ENCODE results near the gene MAST4. TPM values are rescaled to one million over a fixed set of nuclear protein-coding genes. Genes with fewer than 3 reads are reported as not detected.

Gene MAST4
- total RNA-seq, 1 donor from 2014 or later, result 11.3 TPM

DNA sequence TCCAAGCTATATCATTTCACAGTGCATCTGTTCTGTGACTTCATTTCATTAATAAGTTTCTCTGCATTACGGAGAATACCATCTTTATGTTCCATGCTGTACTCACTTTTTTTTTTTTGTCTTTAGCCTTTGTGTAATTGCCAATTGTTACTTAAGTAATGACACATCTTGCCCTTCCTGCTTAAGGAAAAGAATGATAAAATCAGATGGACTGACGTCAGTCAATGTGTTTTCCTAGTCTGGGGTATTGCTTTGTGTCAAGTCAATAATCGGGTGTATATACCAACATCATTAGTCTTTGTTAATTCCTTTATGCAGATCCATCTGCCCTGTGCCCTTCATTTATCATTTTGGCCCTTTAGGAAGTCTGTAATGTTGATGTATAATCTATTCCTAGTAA, 466.9 kb downstream of the MAST4 start:
- TF ChIP-seq, protein P1, sequence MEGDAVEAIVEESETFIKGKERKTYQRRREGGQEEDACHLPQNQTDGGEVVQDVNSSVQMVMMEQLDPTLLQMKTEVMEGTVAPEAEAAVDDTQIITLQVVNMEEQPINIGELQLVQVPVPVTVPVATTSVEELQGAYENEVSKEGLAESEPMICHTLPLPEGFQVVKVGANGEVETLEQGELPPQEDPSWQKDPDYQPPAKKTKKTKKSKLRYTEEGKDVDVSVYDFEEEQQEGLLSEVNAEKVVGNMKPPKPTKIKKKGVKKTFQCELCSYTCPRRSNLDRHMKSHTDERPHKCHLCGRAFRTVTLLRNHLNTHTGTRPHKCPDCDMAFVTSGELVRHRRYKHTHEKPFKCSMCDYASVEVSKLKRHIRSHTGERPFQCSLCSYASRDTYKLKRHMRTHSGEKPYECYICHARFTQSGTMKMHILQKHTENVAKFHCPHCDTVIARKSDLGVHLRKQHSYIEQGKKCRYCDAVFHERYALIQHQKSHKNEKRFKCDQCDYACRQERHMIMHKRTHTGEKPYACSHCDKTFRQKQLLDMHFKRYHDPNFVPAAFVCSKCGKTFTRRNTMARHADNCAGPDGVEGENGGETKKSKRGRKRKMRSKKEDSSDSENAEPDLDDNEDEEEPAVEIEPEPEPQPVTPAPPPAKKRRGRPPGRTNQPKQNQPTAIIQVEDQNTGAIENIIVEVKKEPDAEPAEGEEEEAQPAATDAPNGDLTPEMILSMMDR (IDR thresholded peaks at IDR 0.05), result no peak
- H3K27me3 Mint-ChIP-seq (ENCODE audit: low read depth), result no peaks in the 10 kb centered on the region
- no peak overlapping the region for H3K27ac Mint-ChIP-seq (ENCODE audit: unreplicated experiment)
- peaks cover 5% of the 10 kb centered on the region for H3K9me3 Mint-ChIP-seq (ENCODE audit: low read depth)
- DNase-seq (ENCODE audit: low spot score), result no peak
- H3K4me3 Mint-ChIP-seq (ENCODE audit: unreplicated experiment), result no peak overlapping the region
- peaks cover 29% of the 10 kb centered on the region for H3K4me1 Mint-ChIP-seq (ENCODE audit: low read depth)
- peaks cover 5% of the 10 kb centered on the region for H3K36me3 Mint-ChIP-seq (ENCODE audit: low read depth)

DNA sequence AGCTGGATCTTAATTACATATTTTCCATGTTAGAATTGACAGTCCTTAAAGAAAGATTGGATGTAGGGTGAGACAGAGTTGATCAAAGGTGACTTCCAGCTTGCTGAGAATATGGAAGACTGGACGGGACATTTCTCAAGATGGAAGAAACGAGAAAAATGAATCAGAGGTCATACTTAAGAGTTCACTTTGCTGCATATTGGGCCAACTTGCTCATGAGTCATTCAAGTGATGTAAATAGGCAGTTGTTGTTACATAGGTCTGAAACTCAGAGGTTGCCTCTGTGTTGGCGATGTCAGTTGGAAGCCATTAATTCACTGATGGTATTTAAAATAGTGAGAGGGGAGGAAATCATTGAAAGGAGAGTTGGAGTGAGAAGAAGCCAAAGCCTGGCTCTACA, 467.6 kb downstream of the MAST4 start:
- TF ChIP-seq, protein P1 (IDR thresholded peaks at IDR 0.05), result no peak
- no peaks in the 10 kb centered on the region for H3K27me3 Mint-ChIP-seq (ENCODE audit: low read depth)
- H3K9me3 Mint-ChIP-seq (ENCODE audit: low read depth), result peaks cover 5% of the 10 kb centered on the region
- H3K4me3 Mint-ChIP-seq (ENCODE audit: unreplicated experiment), result no peak overlapping the region
- H3K36me3 Mint-ChIP-seq (ENCODE audit: low read depth), result peaks cover 5% of the 10 kb centered on the region
- no peak for DNase-seq (ENCODE audit: low spot score)
- H3K27ac Mint-ChIP-seq (ENCODE audit: unreplicated experiment), result no peak overlapping the region
- H3K4me1 Mint-ChIP-seq (ENCODE audit: low read depth), result peaks cover 25% of the 10 kb centered on the region

DNA sequence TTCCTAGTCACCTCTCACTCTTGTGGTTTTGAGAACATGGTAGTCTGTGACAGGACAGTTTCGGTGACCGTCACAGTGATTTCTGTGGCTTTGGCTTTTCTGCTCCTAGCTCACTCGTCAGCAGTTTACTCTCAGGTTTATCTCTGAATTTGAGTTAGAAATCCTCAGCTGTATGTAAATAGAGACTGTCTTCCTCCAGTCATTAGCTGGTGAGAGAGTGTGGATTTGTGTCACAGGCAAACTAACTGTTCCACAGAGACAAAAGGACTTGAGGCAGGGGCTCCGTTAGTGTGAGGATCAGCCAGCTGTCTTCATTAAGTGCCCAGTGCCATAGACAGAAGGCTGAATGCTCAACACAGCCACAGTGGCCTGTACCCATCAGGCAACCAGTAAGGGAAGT, 469.0 kb downstream of the MAST4 start:
- H3K4me3 Mint-ChIP-seq (ENCODE audit: unreplicated experiment), result no peak overlapping the region
- H3K9me3 Mint-ChIP-seq (ENCODE audit: low read depth), result peaks cover 5% of the 10 kb centered on the region
- H3K36me3 Mint-ChIP-seq (ENCODE audit: low read depth), result peaks cover 5% of the 10 kb centered on the region
- H3K27ac Mint-ChIP-seq (ENCODE audit: unreplicated experiment), result no peak overlapping the region
- TF ChIP-seq, protein P1 (IDR thresholded peaks at IDR 0.05), result no peak
- H3K27me3 Mint-ChIP-seq (ENCODE audit: low read depth), result no peaks in the 10 kb centered on the region
- peaks cover 11% of the 10 kb centered on the region for H3K4me1 Mint-ChIP-seq (ENCODE audit: low read depth)
- DNase-seq (ENCODE audit: low spot score), result no peak

DNA sequence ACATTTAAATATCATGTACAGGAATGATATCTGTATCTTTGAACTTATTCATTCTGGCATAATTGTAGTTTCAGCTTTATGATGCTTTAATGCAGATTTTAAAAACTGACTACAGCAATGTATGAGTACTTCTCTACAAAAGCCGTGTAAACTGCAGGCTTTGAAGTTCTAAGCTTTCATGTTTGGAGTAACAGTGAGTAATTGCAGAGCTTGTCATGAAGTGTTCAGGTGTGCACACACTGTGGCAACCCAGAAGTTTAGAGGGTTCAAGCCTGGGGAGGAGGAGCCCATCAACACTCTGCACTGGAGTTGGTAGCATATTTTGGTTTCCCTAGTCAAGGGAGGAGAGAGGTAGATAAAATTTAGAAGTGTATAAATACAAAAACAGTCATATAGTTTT, 469.5 kb downstream of the MAST4 start:
- H3K4me1 Mint-ChIP-seq (ENCODE audit: low read depth), result peaks cover 9% of the 10 kb centered on the region
- no peak overlapping the region for H3K27ac Mint-ChIP-seq (ENCODE audit: unreplicated experiment)
- H3K27me3 Mint-ChIP-seq (ENCODE audit: low read depth), result no peaks in the 10 kb centered on the region
- peaks cover 5% of the 10 kb centered on the region for H3K9me3 Mint-ChIP-seq (ENCODE audit: low read depth)
- no peak for DNase-seq (ENCODE audit: low spot score)
- H3K4me3 Mint-ChIP-seq (ENCODE audit: unreplicated experiment), result no peak overlapping the region
- TF ChIP-seq, protein P1 (IDR thresholded peaks at IDR 0.05), result no peak
- peaks cover 5% of the 10 kb centered on the region for H3K36me3 Mint-ChIP-seq (ENCODE audit: low read depth)

DNA sequence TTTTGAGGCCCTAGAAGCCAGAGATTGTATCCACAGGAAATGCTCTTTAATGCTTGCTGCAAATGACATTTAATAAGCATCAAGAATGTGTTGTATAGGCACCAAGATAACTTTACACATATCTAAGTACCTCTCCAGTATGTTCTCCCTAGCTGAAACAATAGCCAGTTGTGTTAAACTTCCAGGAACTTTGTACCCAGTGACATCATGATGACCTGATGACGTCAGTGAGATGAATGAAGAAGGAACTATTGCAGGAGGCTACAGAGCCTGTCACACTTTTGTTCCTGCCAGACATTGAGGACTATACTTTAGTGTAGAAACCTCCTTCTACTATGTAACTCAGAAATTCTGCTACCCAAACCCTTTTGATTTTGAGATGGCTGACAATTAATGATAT, 470.6 kb downstream of the MAST4 start:
- TF ChIP-seq, protein P1 (IDR thresholded peaks at IDR 0.05), result no peak
- DNase-seq (ENCODE audit: low spot score), result no peak
- H3K27me3 Mint-ChIP-seq (ENCODE audit: low read depth), result no peaks in the 10 kb centered on the region
- peaks cover 3% of the 10 kb centered on the region for H3K36me3 Mint-ChIP-seq (ENCODE audit: low read depth)
- H3K27ac Mint-ChIP-seq (ENCODE audit: unreplicated experiment), result no peak overlapping the region
- peaks cover 4% of the 10 kb centered on the region for H3K4me1 Mint-ChIP-seq (ENCODE audit: low read depth)
- H3K9me3 Mint-ChIP-seq (ENCODE audit: low read depth), result peaks cover 5% of the 10 kb centered on the region
- H3K4me3 Mint-ChIP-seq (ENCODE audit: unreplicated experiment), result no peak overlapping the region
